DOHH2 (cell line): Measurements from ENCODE around the gene TDRD10.

Experiments
- H3F3A ChIP-seq: fragments of 200-600 bp; sonication (generic), shearing (Covaris generic); 2 replicates; pipeline ENCODE4 v1.6.0; 2016; ENCODE audit warnings: antibody characterized with exemption, mild to moderate bottlenecking; ENCODE audit not compliant: control insufficient read depth, insufficient read depth
- H3K27ac ChIP-seq: fragments of 200-600 bp; sonication (generic); 2 replicates; pipeline ENCODE4 v1.5.1; 2014; ENCODE audit warnings: low read depth, mild to moderate bottlenecking, low read length, moderate library complexity
- H3K27me3 ChIP-seq: fragments of 200-600 bp; sonication (generic); 2 replicates; pipeline ENCODE4 v1.6.1; 2014; ENCODE audit warnings: mild to moderate bottlenecking, low read length, mixed read lengths; ENCODE audit not compliant: control insufficient read depth
- H3K36me3 ChIP-seq: fragments of 200-600 bp; sonication (generic); 2 replicates; pipeline ENCODE4 v1.6.1; 2014; ENCODE audit warnings: mild to moderate bottlenecking, low read length, moderate library complexity, mixed read lengths; ENCODE audit not compliant: control insufficient read depth
- H3K4me1 ChIP-seq: fragments of 200-600 bp; sonication (generic); 2 replicates; pipeline ENCODE4 v1.6.1; 2014; ENCODE audit warnings: mild to moderate bottlenecking, low read length, mixed read lengths; ENCODE audit not compliant: control insufficient read depth
- H3K4me2 ChIP-seq: fragments of 200-600 bp; sonication (generic); 2 replicates; pipeline ENCODE4 v1.6.0; 2014; ENCODE audit warnings: mild to moderate bottlenecking, low read length, moderate library complexity
- H3K4me3 ChIP-seq: fragments of 200-600 bp; sonication (generic); 2 replicates; pipeline ENCODE4 v1.5.1; 2014; ENCODE audit warnings: mild to moderate bottlenecking, low read length, mixed read lengths
- H3K79me2 ChIP-seq: fragments of 200-600 bp; sonication (generic); 2 replicates; pipeline ENCODE4 v1.6.1; 2014; ENCODE audit warnings: mild to moderate bottlenecking, low read length, mixed read lengths; ENCODE audit not compliant: control insufficient read depth
- H3K9me2 ChIP-seq: fragments of 200-600 bp; sonication (generic); replicated peaks from 2 replicates; pipeline ENCODE4 v1.6.1; 2014; ENCODE audit warnings: mild to moderate bottlenecking, low read length, mixed read lengths; ENCODE audit not compliant: control insufficient read depth
- H3K9me3 ChIP-seq: fragments of 200-600 bp; sonication (generic); 2 replicates; pipeline ENCODE4 v1.6.1; 2014; ENCODE audit warnings: antibody characterized with exemption, low read length, mixed read lengths; ENCODE audit not compliant: control insufficient read depth, insufficient read depth
- H4K20me1 ChIP-seq: fragments of 200-600 bp; sonication (generic); 2 replicates; pipeline ENCODE4 v1.6.0; 2014; ENCODE audit warnings: low read depth, mild to moderate bottlenecking, antibody characterized with exemption, low read length, moderate library complexity; ENCODE audit not compliant: control insufficient read depth, insufficient read depth
- CTCF ChIP-seq: fragments of 200-600 bp; sonication (generic); IDR thresholded peaks from one replicate; pipeline ENCODE4 v1.5.1; 2014; ENCODE audit warnings: antibody characterized with exemption, mild to moderate bottlenecking, low read depth, low read length; ENCODE audit not compliant: poor library complexity, severe bottlenecking
- EZH2phosphoT487 ChIP-seq: fragments of 200-600 bp; sonication (generic); IDR thresholded peaks from 2 replicates; pipeline ENCODE4 v1.6.1; 2017; ENCODE audit warnings: borderline replicate concordance, mild to moderate bottlenecking, antibody characterized with exemption, low read length, moderate library complexity, mixed read lengths

The TDRD10 gene

GRCh38 chr1:154589780-154590179 lies 87.8 kb downstream of the TDRD10 start:
- Histone ChIP-seq H3K4me2 (no peak overlapping the region), H3F3A (0 out of 2 replicates have a peak, but pooled peaks cover 5% of the 10 kb centered on the region), H4K20me1 (0 out of 2 replicates have a peak, but pooled peaks cover 3% of the 10 kb centered on the region), H3K4me1 (peaks cover 18% of the 10 kb centered on the region), H3K27me3 (no peaks in the 10 kb centered on the region), H3K9me2 (no peaks in the 10 kb centered on the region), H3K9me3 (no peaks in the 10 kb centered on the region), H3K36me3 (peaks cover 99% of the 10 kb centered on the region), H3K79me2 (no peaks in the 10 kb centered on the region), H3K4me3 (no peak overlapping the region), H3K27ac (no peak overlapping the region)
- TF ChIP-seq EZH2phosphoT487, result no peak
- TF ChIP-seq CTCF, result no peak

DNA sequence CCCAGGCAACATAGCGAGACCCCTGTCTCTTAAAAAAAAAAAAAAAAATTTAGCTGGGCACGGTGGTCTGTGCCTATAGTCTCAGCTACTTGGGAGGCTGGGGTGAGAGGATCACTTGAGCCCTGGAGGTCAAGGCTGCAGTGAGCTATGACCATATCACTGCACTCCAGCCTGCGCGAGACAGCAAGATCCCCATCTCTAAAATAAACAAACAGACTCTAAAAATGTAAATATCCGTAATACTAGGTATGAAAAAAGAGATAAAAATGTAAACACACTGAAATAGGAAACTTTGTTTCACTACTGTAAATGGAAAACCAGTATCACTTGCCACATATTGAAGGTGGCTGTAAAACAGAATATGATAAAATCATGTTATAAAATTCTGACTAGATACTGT lies 88.7 kb downstream of the TDRD10 start:
- H3F3A ChIP-seq, result no peaks in the 10 kb centered on the region
- H3K9me3 ChIP-seq, result no peaks in the 10 kb centered on the region
- peaks cover 8% of the 10 kb centered on the region for H3K4me1 ChIP-seq
- no peak overlapping the region for H3K27ac ChIP-seq
- H3K27me3 ChIP-seq, result no peaks in the 10 kb centered on the region
- H3K4me3 ChIP-seq, result no peak overlapping the region
- no peaks in the 10 kb centered on the region for H4K20me1 ChIP-seq
- H3K79me2 ChIP-seq, result no peaks in the 10 kb centered on the region
- peaks cover 96% of the 10 kb centered on the region for H3K36me3 ChIP-seq
- TF ChIP-seq CTCF, result no peak
- no peak for TF ChIP-seq EZH2phosphoT487
- H3K4me2 ChIP-seq, result no peak overlapping the region
- no peaks in the 10 kb centered on the region for H3K9me2 ChIP-seq

GRCh38 chr1:154591206-154591605 lies 89.2 kb downstream of the TDRD10 start:
- TF ChIP-seq CTCF (no peak), EZH2phosphoT487 (no peak)

GRCh38 chr1:154593390-154593789 lies 91.4 kb downstream of the TDRD10 start:
- Histone ChIP-seq H3K27ac (no peak overlapping the region), H4K20me1 (no peaks in the 10 kb centered on the region), H3F3A (no peaks in the 10 kb centered on the region), H3K4me1 (no peaks in the 10 kb centered on the region), H3K9me3 (no peaks in the 10 kb centered on the region), H3K9me2 (no peaks in the 10 kb centered on the region), H3K36me3 (peaks cover 96% of the 10 kb centered on the region), H3K4me2 (no peak overlapping the region), H3K27me3 (no peaks in the 10 kb centered on the region), H3K4me3 (no peak overlapping the region), H3K79me2 (no peaks in the 10 kb centered on the region)
- TF ChIP-seq CTCF (no peak), EZH2phosphoT487 (no peak)

More at GRCh38 chr1:154591206-154591605, 89.2 kb downstream of the TDRD10 start:
- no peaks in the 10 kb centered on the region for H3K9me2 ChIP-seq
- H3K4me3 ChIP-seq, result no peak overlapping the region
- no peaks in the 10 kb centered on the region for H3K27me3 ChIP-seq
- H3K4me2 ChIP-seq, result no peak overlapping the region
- H3K4me1 ChIP-seq, result peaks cover 4% of the 10 kb centered on the region
- no peaks in the 10 kb centered on the region for H3K9me3 ChIP-seq
- H3K27ac ChIP-seq, result no peak overlapping the region
- no peaks in the 10 kb centered on the region for H3K79me2 ChIP-seq
- H4K20me1 ChIP-seq, result no peaks in the 10 kb centered on the region
- peaks cover 96% of the 10 kb centered on the region for H3K36me3 ChIP-seq
- H3F3A ChIP-seq, result no peaks in the 10 kb centered on the region
